ENCODE results near the gene SLC49A4.

Gene SLC49A4

GRCh38 chr3:122843604-122844003 is 48.7 kb downstream of the SLC49A4 start:
- H3K4me3 ChIP-seq (ENCODE audit: low read depth, low read length) = no peak overlapping the region

GRCh38 chr3:122857019-122857418 is 62.1 kb downstream of the SLC49A4 start:
- H3K4me3 ChIP-seq (ENCODE audit: low read depth, low read length) = no peak overlapping the region

- H3K4me3 ChIP-seq (ENCODE audit: low read depth, low read length) = no peak overlapping the region
Observed at GRCh38 chr3:122858373-122858772, 63.5 kb downstream of the SLC49A4 start.

GRCh38 chr3:122859021-122859805 is 64.3 kb downstream of the SLC49A4 start:
- H3K4me3 ChIP-seq (ENCODE audit: low read depth, low read length) = no peak overlapping the region

- H3K4me3 ChIP-seq (ENCODE audit: low read depth, low read length) = no peak overlapping the region
Observed at GRCh38 chr3:122862381-122862780, 67.5 kb downstream of the SLC49A4 start.

- H3K4me3 ChIP-seq (ENCODE audit: low read depth, low read length) = no peak overlapping the region
Observed at GRCh38 chr3:122864498-122864897, 69.6 kb downstream of the SLC49A4 start.

GRCh38 chr3:122868322-122868721 is 73.5 kb downstream of the SLC49A4 start:
- no peak overlapping the region for H3K4me3 ChIP-seq (ENCODE audit: low read depth, low read length)

GRCh38 chr3:122873741-122874515 is 79.1 kb downstream of the SLC49A4 start:
- H3K4me3 ChIP-seq (ENCODE audit: low read depth, low read length) = no peak overlapping the region

GRCh38 chr3:122875547-122876127 is 80.8 kb downstream of the SLC49A4 start:
- no peak overlapping the region for H3K4me3 ChIP-seq (ENCODE audit: low read depth, low read length)

GRCh38 chr3:122880173-122880572 is 85.3 kb downstream of the SLC49A4 start:
- no peak overlapping the region for H3K4me3 ChIP-seq (ENCODE audit: low read depth, low read length)

- no peak overlapping the region for H3K4me3 ChIP-seq (ENCODE audit: low read depth, low read length)
Observed at GRCh38 chr3:122880624-122881023, 85.8 kb downstream of the SLC49A4 start.

- H3K4me3 ChIP-seq (ENCODE audit: low read depth, low read length) = no peak overlapping the region
Observed at GRCh38 chr3:122882361-122882947, 87.6 kb downstream of the SLC49A4 start.

- no peak overlapping the region for H3K4me3 ChIP-seq (ENCODE audit: low read depth, low read length)
Observed at GRCh38 chr3:122886251-122886650, 91.4 kb downstream of the SLC49A4 start.

- H3K4me3 ChIP-seq (ENCODE audit: low read depth, low read length) = no peak overlapping the region
Observed at GRCh38 chr3:122886946-122887345, 92.1 kb downstream of the SLC49A4 start.

GRCh38 chr3:122890077-122890719 is 95.3 kb downstream of the SLC49A4 start:
- H3K4me3 ChIP-seq (ENCODE audit: low read depth, low read length) = no peak overlapping the region

- H3K4me3 ChIP-seq (ENCODE audit: low read depth, low read length) = no peak overlapping the region
Observed at GRCh38 chr3:122890720-122891220, 95.9 kb downstream of the SLC49A4 start.

- no peak overlapping the region for H3K4me3 ChIP-seq (ENCODE audit: low read depth, low read length)
Observed at GRCh38 chr3:122892118-122892960, 97.5 kb downstream of the SLC49A4 start.

- no peak overlapping the region for H3K4me3 ChIP-seq (ENCODE audit: low read depth, low read length)
Observed at GRCh38 chr3:122893282-122893681, 98.4 kb downstream of the SLC49A4 start.

GRCh38 chr3:122893754-122894668 is 99.1 kb downstream of the SLC49A4 start:
- no peak overlapping the region for H3K4me3 ChIP-seq (ENCODE audit: low read depth, low read length)
